ENCODE results near the gene CADPS.

CADPS gene

GRCh38 chr3:62669161-62669560 is 206.1 kb downstream of the CADPS start:
- TF ChIP-seq CTCF (IDR thresholded peaks at IDR 0.05; ENCODE audit: low read depth, low read length, missing control alignments) = no peak
- no peak overlapping the region for H3K4me3 ChIP-seq (ENCODE audit: low read depth, low read length)
- no peak for DNase-seq (ENCODE audit: low read depth)
- in situ Hi-C loops (cut with HindIII; ENCODE audit: low sequenced_read_pairs) = loop anchor here (25.0 kb wide), 1 partner anchor 518 kb away; no protein-coding TSS in a partner anchor

- no peak overlapping the region for H3K4me3 ChIP-seq (ENCODE audit: low read depth, low read length)
- no peak for TF ChIP-seq CTCF (IDR thresholded peaks at IDR 0.05; ENCODE audit: low read depth, low read length, missing control alignments)
- DNase-seq (ENCODE audit: low read depth) = no peak
- in situ Hi-C loops (cut with HindIII; ENCODE audit: low sequenced_read_pairs) = loop anchor here (25.0 kb wide), 1 partner anchor 520 kb away; no protein-coding TSS in a partner anchor
Observed at GRCh38 chr3:62667714-62668113, 207.5 kb downstream of the CADPS start.

- peak; percentile 46 for DNase-seq (ENCODE audit: low read depth)
- no peak overlapping the region for H3K4me3 ChIP-seq (ENCODE audit: low read depth, low read length)
- in situ Hi-C loops (cut with HindIII; ENCODE audit: low sequenced_read_pairs) = loop anchor here (25.0 kb wide), 1 partner anchor 521 kb away; no protein-coding TSS in a partner anchor
- peak; percentile 76 for TF ChIP-seq CTCF (IDR thresholded peaks at IDR 0.05; ENCODE audit: low read depth, low read length, missing control alignments)
Observed at GRCh38 chr3:62665627-62666437, 209.4 kb downstream of the CADPS start.

- in situ Hi-C loops (cut with HindIII; ENCODE audit: low sequenced_read_pairs) = loop anchor here (25.0 kb wide), 1 partner anchor 525 kb away; no protein-coding TSS in a partner anchor
- no peak overlapping the region for H3K4me3 ChIP-seq (ENCODE audit: low read depth, low read length)
- no peak for TF ChIP-seq CTCF (IDR thresholded peaks at IDR 0.05; ENCODE audit: low read depth, low read length, missing control alignments)
- no peak for DNase-seq (ENCODE audit: low read depth)
Observed at GRCh38 chr3:62662677-62663076, 212.5 kb downstream of the CADPS start.

- DNase-seq (ENCODE audit: low read depth) = no peak
- H3K4me3 ChIP-seq (ENCODE audit: low read depth, low read length) = no peak overlapping the region
- in situ Hi-C loops (cut with HindIII; ENCODE audit: low sequenced_read_pairs) = loop anchor here (25.0 kb wide), 1 partner anchor 528 kb away; no protein-coding TSS in a partner anchor
- TF ChIP-seq CTCF (IDR thresholded peaks at IDR 0.05; ENCODE audit: low read depth, low read length, missing control alignments) = no peak
Observed at GRCh38 chr3:62659660-62660059, 215.6 kb downstream of the CADPS start.

- H3K4me3 ChIP-seq (ENCODE audit: low read depth, low read length) = no peak overlapping the region
- in situ Hi-C loops (cut with HindIII; ENCODE audit: low sequenced_read_pairs) = loop anchor here (25.0 kb wide), 1 partner anchor 532 kb away; no protein-coding TSS in a partner anchor
- TF ChIP-seq CTCF (IDR thresholded peaks at IDR 0.05; ENCODE audit: low read depth, low read length, missing control alignments) = no peak
- DNase-seq (ENCODE audit: low read depth) = no peak
Observed at GRCh38 chr3:62655691-62656063, 219.5 kb downstream of the CADPS start.
